Astrocyte of the cerebellum (primary cell): ENCODE data around the gene JAK1.

Experiments
- DNase-seq: peaks from one replicate; pipeline ENCODE4 v3.0.0-alpha.2; 2011; ENCODE audit warnings: low read depth
- H3K4me3 ChIP-seq: 2 replicates; pipeline ENCODE4 v1.5.1; 2011; ENCODE audit warnings: mild to moderate bottlenecking, low read depth, low read length, moderate library complexity
- in situ Hi-C: cut with HindIII; loops from 2 replicates; pipeline ENCODE4 v1.10.0; 2017; ENCODE audit warnings: low sequenced_read_pairs
- TF ChIP-seq, protein P1 (sequence below): IDR thresholded peaks from 2 replicates; pipeline ENCODE4 v1.5.1; 2012; ENCODE audit warnings: low read length, low read depth, moderate library complexity, mild to moderate bottlenecking; ENCODE audit errors: missing control alignments

The JAK1 gene

DNA sequence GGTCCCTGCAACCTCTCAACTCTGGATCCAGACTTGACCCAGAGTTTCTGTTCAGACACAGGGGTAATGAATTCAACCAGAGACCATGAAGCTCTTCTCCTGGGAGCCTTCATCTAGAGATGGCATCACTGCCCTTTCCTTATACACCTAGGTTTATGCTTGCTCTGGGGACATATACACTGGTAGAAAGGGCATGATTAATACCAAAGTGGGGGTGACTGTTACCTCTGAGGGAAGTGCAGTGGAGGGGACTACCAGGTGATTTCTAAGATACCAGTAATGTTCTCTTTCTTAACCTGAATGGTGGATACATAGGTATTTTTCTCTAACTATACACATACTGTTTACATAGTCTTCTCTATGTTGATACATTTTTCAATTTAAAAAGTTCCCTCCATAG is 48.4 kb downstream of the JAK1 start:
- H3K4me3 ChIP-seq: no peak overlapping the region
- in situ Hi-C loops: no loop called here
- TF ChIP-seq, protein P1, sequence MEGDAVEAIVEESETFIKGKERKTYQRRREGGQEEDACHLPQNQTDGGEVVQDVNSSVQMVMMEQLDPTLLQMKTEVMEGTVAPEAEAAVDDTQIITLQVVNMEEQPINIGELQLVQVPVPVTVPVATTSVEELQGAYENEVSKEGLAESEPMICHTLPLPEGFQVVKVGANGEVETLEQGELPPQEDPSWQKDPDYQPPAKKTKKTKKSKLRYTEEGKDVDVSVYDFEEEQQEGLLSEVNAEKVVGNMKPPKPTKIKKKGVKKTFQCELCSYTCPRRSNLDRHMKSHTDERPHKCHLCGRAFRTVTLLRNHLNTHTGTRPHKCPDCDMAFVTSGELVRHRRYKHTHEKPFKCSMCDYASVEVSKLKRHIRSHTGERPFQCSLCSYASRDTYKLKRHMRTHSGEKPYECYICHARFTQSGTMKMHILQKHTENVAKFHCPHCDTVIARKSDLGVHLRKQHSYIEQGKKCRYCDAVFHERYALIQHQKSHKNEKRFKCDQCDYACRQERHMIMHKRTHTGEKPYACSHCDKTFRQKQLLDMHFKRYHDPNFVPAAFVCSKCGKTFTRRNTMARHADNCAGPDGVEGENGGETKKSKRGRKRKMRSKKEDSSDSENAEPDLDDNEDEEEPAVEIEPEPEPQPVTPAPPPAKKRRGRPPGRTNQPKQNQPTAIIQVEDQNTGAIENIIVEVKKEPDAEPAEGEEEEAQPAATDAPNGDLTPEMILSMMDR: no peak
- no peak for DNase-seq

DNA sequence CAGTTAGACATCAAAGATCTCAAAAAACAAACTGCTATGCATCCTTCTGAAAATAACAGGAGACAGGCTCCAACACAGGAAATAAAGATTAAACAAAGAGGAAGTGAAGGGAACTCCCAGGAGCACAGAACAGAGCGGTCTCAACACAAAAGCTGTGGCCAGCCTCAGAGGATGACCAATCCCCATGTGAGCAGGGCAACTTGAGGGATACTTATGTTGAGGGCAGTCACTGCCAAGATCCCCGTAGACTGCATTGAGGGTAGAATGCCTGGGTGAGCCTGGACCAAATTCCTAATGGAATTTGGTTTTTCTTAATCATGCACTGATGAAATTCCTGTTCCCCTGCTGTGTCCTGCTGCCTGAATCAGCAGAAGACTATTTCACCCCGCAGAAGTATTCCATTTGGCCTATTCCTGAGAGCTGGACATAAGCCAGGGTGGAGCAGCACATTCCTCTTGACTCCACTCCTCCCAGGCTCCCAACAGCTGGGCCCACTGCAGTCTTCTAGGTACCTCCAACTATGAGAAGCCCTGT is 49.0 kb downstream of the JAK1 start:
- TF ChIP-seq, protein P1: no peak
- in situ Hi-C loops: no loop called here
- H3K4me3 ChIP-seq: no peak overlapping the region
- DNase-seq: peak; percentile 99

DNA sequence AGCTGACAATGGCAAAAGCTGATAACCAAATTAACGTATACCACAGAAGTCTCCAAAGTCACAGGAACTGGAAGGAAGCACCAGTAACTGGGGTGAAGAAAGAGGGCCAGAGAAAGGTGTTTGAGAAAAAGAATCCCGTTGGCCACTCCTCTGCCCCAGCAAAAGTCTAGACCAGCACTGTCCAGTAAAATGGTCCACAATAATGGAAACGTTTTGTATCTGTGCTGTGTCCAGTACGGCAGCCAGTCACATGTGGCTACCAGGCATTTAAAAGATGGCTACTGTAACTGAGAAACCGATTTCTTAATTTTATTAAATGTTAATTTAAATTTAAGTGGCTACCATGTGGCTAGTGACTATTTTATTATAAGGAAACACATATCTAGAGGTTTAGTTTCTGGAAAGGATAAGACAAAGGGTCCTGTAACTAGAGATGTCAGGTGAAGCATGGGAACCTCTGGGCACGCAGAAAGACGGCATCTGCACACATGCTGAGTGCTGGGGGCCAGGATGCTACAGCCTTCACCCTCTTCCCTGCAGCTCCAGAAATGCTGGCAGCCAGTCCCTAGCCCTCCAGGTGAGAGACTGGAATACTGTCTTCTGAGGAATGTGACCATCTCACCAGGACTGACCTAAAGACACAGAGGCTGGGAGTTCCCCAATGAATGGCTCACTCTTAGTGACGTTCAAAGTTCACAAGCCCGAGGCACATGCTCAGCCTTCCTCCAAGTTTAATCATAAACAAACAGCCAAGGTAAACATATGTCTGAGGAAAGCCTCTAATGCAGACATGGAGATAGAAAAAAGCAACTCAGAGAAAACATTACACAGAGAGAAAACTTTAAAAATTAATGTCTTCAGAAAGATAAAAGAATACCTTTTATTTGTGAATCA is 50.7 kb downstream of the JAK1 start:
- H3K4me3 ChIP-seq: no peak overlapping the region
- in situ Hi-C loops: no loop called here
- TF ChIP-seq, protein P1: no peak
- DNase-seq: no peak

DNA sequence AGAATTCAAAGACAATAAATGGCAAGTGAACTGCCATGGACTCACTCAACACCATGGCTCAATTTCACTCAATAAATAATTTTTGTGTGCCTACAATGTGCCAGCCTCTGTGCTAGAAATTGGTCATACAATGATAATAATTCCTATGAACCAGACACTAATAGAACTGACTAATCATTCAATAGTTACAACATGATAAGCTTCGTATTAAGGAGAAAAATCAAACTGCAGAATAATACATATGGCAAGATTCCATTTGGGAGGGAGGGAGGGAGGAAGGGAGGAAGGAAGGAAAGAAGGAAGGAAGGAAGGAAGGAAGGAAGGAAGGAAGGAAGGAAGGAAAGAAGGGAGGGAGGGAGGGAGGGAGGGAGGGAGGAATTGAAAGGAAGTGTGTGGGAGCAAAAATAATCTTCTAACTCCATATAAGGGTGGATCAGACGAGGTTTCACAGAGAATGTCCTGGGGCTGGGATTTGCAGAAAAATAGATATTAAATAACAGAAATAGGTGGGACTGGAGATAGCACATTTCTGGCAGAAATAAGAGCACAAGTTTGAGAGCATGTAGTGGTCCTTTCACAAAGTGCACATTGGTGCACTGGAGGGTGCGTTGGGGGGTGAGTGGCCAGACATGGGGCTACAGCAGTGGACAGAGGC is 52.9 kb downstream of the JAK1 start:
- TF ChIP-seq, protein P1: no peak
- no peak for DNase-seq
- in situ Hi-C loops: no loop called here
- no peak overlapping the region for H3K4me3 ChIP-seq

DNA sequence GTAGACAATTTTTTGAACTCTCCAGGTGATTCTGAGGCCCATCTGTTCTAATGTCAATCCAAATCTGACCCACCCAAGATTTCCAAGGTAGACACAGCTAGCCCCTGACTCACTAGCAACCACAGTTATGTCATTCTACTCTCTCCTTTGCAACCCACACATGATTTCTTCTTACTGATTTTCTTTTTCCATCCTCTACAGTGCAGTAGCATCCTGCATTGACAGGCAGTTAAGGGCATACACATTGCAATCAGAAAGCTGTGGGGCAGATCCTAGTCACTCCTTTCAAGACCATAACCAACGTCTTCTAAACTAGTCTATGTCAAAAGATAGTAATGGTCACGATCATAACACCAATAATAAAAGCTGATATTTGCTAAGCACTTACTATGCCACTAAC is 54.2 kb downstream of the JAK1 start:
- in situ Hi-C loops: no loop called here
- no peak overlapping the region for H3K4me3 ChIP-seq
- TF ChIP-seq, protein P1: no peak
- no peak for DNase-seq

DNA sequence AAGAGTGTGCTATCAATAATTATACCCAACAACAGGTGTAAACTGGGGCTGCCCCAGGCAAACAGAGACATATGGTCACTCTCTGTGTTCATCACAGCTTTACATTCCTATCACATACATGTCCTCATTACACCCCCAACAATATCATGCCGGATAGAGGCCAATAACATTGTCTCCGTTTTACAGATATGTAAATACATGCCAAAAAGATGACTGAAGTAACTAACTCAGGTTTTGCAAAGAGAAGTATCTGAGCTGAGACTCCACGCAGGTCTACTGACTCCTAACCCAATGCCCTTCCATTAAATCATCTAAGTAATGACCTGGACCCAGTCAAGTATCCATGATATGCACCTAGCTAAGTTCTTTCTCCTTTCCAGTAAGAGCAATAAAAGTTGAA is 55.0 kb downstream of the JAK1 start:
- H3K4me3 ChIP-seq: no peak overlapping the region
- DNase-seq: no peak
- TF ChIP-seq, protein P1: no peak
- in situ Hi-C loops: no loop called here
